ENCODE data around the gene RETREG1. TPM values are rescaled to one million over a fixed set of nuclear protein-coding genes. Genes with fewer than 3 reads are reported as not detected.
"Not testable (repeated sequence)": the region's sequence is repeated elsewhere in the genome, so short reads cannot be mapped to it uniquely, and the experiment has no call there.

Gene RETREG1
- polyA plus RNA-seq, 1 of the 3 experiments (the other 2 are of a cell fraction), result 0.43 TPM

DNA sequence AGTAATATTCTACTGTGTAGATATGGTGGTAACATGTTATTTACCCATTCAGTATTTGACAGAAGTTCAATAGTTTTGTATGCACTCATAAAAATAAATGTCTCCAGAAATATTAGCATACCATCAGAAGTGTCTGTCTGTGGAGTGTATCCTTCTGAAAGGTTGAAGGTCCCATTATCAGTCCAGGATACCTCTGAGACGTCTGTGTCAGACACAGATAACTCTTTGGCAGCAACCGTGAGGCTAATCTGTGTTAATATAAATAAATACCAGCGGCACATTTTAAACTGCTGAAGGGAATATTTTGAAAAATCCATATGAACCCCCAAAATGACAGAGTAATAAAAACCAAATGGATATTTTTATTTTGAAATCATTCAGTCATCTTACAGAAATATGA is 139.3 kb downstream of the RETREG1 start:
- H3K36me3 ChIP-seq (replicated peaks in 1 of 2; ENCODE audit: control insufficient read depth in 1 of 2, insufficient read depth in 2 of 2, low read length in 1 of 2), result peaks cover 0 to 6% of the 10 kb centered on the region in 2 experiments

DNA sequence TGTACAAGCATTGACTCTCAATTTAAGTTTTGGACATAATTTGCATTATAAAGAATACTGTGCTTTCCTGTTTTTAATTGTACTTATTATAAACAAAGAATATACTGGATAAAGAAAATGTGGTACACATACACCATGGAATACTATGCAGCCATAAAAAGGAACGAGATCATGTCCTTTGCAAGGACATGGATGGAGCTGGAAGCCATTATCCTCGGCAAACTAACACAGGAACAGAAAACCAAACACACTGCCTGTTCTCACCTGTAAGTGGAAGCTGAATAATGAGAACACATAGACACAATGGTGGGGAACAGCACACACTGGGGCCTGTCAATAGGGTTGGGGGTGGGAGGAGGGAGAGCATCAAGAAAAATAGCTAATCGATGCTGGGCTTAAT is 140.4 kb downstream of the RETREG1 start:
- CTCF ChIA-PET, result interaction anchor here (1.0 to 2.6 kb wide), 3 partner anchors 14 to 190 kb away, joined by 3 to 8 read pairs (median 5); no protein-coding TSS in a partner anchor
- H3K27me3 ChIP-seq (ENCODE audit: insufficient read depth); DNase-seq; H3K9ac ChIP-seq; H3F3A ChIP-seq (replicated peaks; ENCODE audit: insufficient read depth); H2AFZ ChIP-seq (ENCODE audit: low read depth); H3K27ac ChIP-seq (ENCODE audit: low read depth in 2 of 2, low read length in 1 of 2); H3K79me2 ChIP-seq (ENCODE audit: insufficient read depth); H3K9me2 ChIP-seq; H3K36me3 ChIP-seq (replicated peaks in 1 of 2; ENCODE audit: control insufficient read depth in 1 of 2, insufficient read depth in 2 of 2, low read length in 1 of 2); H3K9me3 ChIP-seq; POLR2A ChIA-PET; H3K4me3 ChIP-seq (ENCODE audit: low read depth in 2 of 2, low read length in 1 of 2); H3K4me2 ChIP-seq; H3K4me1 ChIP-seq (ENCODE audit: control insufficient read depth in 1 of 2, insufficient read depth in 2 of 2, low read depth in 1 of 2, low read length in 1 of 2); H4K20me1 ChIP-seq (ENCODE audit: insufficient read depth): not testable (repeated sequence)
- WGBS (ENCODE audit: low lambda C conversion rate), result 89% methylated on average over 3 of the region's 3 CpGs

More for the DNA sequence above, 139.3 kb downstream of the RETREG1 start:
- H3K4me1 ChIP-seq (ENCODE audit: control insufficient read depth in 1 of 2, insufficient read depth in 2 of 2, low read depth in 1 of 2, low read length in 1 of 2), result no peaks in the 10 kb centered on the region; a peak in 1 of 4 replicates
- no peak overlapping the region for H3K27ac ChIP-seq (ENCODE audit: low read depth in 2 of 2, low read length in 1 of 2)
- CTCF ChIA-PET, result interaction anchor here (1.0 to 1.6 kb wide), 3 partner anchors 21 to 713 kb away, joined by 3 to 5 read pairs (median 3); no protein-coding TSS in a partner anchor
- H3K4me3 ChIP-seq (ENCODE audit: low read depth in 2 of 2, low read length in 1 of 2), result no peak overlapping the region
- POLR2A ChIA-PET, result no interaction called here
- H4K20me1 ChIP-seq (ENCODE audit: insufficient read depth), result no peaks in the 10 kb centered on the region
- DNase-seq, result no peak
- H3K9ac ChIP-seq, result no peak overlapping the region
- peaks cover 3% of the 10 kb centered on the region for H3F3A ChIP-seq (replicated peaks; ENCODE audit: insufficient read depth)
- no peak overlapping the region for H3K4me2 ChIP-seq
- no peak for TF ChIP-seq TCF12 (IDR thresholded peaks at IDR 0.05)
- no peak for TF ChIP-seq SMC3 (IDR thresholded peaks at IDR 0.05; ENCODE audit: low read depth, low read length)
- TF ChIP-seq MXI1 (IDR thresholded peaks at IDR 0.05; ENCODE audit: low read depth, low read length), result no peak
- TF ChIP-seq GABPA (IDR thresholded peaks at IDR 0.05; ENCODE audit: low read depth), result no peak
- TF ChIP-seq, protein P1, sequence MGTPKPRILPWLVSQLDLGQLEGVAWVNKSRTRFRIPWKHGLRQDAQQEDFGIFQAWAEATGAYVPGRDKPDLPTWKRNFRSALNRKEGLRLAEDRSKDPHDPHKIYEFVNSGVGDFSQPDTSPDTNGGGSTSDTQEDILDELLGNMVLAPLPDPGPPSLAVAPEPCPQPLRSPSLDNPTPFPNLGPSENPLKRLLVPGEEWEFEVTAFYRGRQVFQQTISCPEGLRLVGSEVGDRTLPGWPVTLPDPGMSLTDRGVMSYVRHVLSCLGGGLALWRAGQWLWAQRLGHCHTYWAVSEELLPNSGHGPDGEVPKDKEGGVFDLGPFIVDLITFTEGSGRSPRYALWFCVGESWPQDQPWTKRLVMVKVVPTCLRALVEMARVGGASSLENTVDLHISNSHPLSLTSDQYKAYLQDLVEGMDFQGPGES (IDR thresholded peaks at IDR 0.05; ENCODE audit: low read depth, low read length), result no peak
- TF ChIP-seq RAD21 (IDR thresholded peaks at IDR 0.05; ENCODE audit: low read length), result no peak
- H3K27me3 ChIP-seq (ENCODE audit: insufficient read depth), result no peaks in the 10 kb centered on the region
- no peaks in the 10 kb centered on the region for H3K9me2 ChIP-seq
- WGBS (ENCODE audit: low lambda C conversion rate), result 84% methylated on average over 3 of the region's 3 CpGs
- H2AFZ ChIP-seq (ENCODE audit: low read depth), result no peak overlapping the region
- no peaks in the 10 kb centered on the region for H3K79me2 ChIP-seq (ENCODE audit: insufficient read depth)
- no peaks in the 10 kb centered on the region for H3K9me3 ChIP-seq

- Histone ChIP-seq H3K36me3 (replicated peaks in 1 of 2; ENCODE audit: control insufficient read depth in 1 of 2, insufficient read depth in 2 of 2, low read length in 1 of 2) (peaks cover 6 to 14% of the 10 kb centered on the region in 2 experiments), H3K4me2 (no peak overlapping the region), H3K79me2 (ENCODE audit: insufficient read depth) (peaks cover 46% of the 10 kb centered on the region), H2AFZ (ENCODE audit: low read depth) (no peak overlapping the region), H3F3A (replicated peaks; ENCODE audit: insufficient read depth) (peaks cover 12% of the 10 kb centered on the region), H3K9ac (no peak overlapping the region), H3K27ac (ENCODE audit: low read depth in 2 of 2, low read length in 1 of 2) (no peak overlapping the region), H4K20me1 (ENCODE audit: insufficient read depth) (peaks cover 11% of the 10 kb centered on the region), H3K9me2 (no peaks in the 10 kb centered on the region), H3K9me3 (no peaks in the 10 kb centered on the region), H3K4me3 (ENCODE audit: low read depth in 2 of 2, low read length in 1 of 2) (no peak overlapping the region), H3K27me3 (ENCODE audit: insufficient read depth) (no peaks in the 10 kb centered on the region), H3K4me1 (ENCODE audit: control insufficient read depth in 1 of 2, insufficient read depth in 2 of 2, low read depth in 1 of 2, low read length in 1 of 2) (peaks cover 11 to 14% of the 10 kb centered on the region in 2 experiments; a peak in 3 of 4 replicates)
- POLR2A ChIA-PET, result no interaction called here
- 90% methylated on average over 3 of the region's 3 CpGs for WGBS (ENCODE audit: low lambda C conversion rate)
- DNase-seq, result no peak
- CTCF ChIA-PET, result interaction anchor here (0.7 to 3.0 kb wide), 4 partner anchors 13 to 19 kb away, joined by 3 to 10 read pairs (median 4); no protein-coding TSS in a partner anchor
- TF ChIP-seq, protein P2, sequence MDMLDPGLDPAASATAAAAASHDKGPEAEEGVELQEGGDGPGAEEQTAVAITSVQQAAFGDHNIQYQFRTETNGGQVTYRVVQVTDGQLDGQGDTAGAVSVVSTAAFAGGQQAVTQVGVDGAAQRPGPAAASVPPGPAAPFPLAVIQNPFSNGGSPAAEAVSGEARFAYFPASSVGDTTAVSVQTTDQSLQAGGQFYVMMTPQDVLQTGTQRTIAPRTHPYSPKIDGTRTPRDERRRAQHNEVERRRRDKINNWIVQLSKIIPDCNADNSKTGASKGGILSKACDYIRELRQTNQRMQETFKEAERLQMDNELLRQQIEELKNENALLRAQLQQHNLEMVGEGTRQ (IDR thresholded peaks at IDR 0.05; ENCODE audit: borderline replicate concordance, low read depth, low read length), result no peak
- TF ChIP-seq YY1 (IDR thresholded peaks at IDR 0.05; ENCODE audit: low read depth) (no peak), CHD2 (IDR thresholded peaks at IDR 0.05; ENCODE audit: low read length, partially characterized antibody) (no peak), ZBTB33 (IDR thresholded peaks at IDR 0.05; ENCODE audit: borderline replicate concordance, low read depth) (no peak), RCOR1 (IDR thresholded peaks at IDR 0.05; ENCODE audit: low read length) (no peak), NFIC (IDR thresholded peaks at IDR 0.05; ENCODE audit: borderline replicate concordance) (no peak)
- TF ChIP-seq, protein P3, sequence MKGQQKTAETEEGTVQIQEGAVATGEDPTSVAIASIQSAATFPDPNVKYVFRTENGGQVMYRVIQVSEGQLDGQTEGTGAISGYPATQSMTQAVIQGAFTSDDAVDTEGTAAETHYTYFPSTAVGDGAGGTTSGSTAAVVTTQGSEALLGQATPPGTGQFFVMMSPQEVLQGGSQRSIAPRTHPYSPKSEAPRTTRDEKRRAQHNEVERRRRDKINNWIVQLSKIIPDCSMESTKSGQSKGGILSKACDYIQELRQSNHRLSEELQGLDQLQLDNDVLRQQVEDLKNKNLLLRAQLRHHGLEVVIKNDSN (IDR thresholded peaks at IDR 0.05; ENCODE audit: borderline replicate concordance, low read depth), result no peak
Observed at GRCh38 chr5:16471387-16471786, 145.4 kb downstream of the RETREG1 start.

Measured in SK-N-SH (cell line).